ENCODE results near the gene SYS1.

DNA sequence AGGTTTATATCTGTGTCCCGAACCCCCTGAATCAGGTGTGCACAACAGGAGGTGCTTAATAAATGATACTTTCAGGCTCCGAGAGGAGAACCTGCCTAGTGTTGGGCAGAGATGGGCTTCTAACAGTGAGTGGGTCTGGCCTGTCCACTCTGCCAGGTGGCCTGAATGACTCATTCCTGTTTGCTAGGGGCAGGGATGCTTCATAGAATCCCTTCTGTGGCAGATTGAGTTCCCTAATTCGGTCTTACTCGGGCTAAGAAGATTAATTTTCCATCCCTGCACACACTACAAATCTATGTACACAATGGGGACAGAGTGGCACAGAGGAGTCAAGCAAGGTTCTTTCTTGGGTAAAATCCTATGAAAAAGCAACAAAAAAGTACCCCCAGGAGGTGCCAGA lies 34.5 kb upstream of the SYS1 start:
- no peak for TF ChIP-seq POLR2AphosphoS5 (IDR thresholded peaks at IDR 0.05; ENCODE audit: insufficient read depth, low read depth, low read length)
- TF ChIP-seq, protein P1, sequence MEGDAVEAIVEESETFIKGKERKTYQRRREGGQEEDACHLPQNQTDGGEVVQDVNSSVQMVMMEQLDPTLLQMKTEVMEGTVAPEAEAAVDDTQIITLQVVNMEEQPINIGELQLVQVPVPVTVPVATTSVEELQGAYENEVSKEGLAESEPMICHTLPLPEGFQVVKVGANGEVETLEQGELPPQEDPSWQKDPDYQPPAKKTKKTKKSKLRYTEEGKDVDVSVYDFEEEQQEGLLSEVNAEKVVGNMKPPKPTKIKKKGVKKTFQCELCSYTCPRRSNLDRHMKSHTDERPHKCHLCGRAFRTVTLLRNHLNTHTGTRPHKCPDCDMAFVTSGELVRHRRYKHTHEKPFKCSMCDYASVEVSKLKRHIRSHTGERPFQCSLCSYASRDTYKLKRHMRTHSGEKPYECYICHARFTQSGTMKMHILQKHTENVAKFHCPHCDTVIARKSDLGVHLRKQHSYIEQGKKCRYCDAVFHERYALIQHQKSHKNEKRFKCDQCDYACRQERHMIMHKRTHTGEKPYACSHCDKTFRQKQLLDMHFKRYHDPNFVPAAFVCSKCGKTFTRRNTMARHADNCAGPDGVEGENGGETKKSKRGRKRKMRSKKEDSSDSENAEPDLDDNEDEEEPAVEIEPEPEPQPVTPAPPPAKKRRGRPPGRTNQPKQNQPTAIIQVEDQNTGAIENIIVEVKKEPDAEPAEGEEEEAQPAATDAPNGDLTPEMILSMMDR (IDR thresholded peaks at IDR 0.05; ENCODE audit: extremely low read depth in 1 of 2, insufficient read depth in 1 of 2, low read depth in 1 of 2, low read length in 2 of 2) = no peak
- TF ChIP-seq POLR2A (IDR thresholded peaks at IDR 0.05; ENCODE audit: low read depth, low read length) = no peak
